HL-60 (cell line): ENCODE data around the gene DNAH17.

Experiments used
- DNase-seq, 2 experiments: peaks; one replicate each; pipeline ENCODE4 v3.0.0-alpha.2; 2010 to 2020; ENCODE audit warnings: low read depth in 1 of 2, low spot score in 1 of 2
- H3K27ac ChIP-seq: fragments of 250-450 bp; sonication (Bioruptor Pico); replicated peaks from 2 replicates; pipeline ENCODE4 v1.5.1; 2020; ENCODE audit warnings: mild to moderate bottlenecking, moderate library complexity
- H3K27me3 ChIP-seq: fragments of 250-450 bp; sonication (Bioruptor Pico); 2 replicates; pipeline ENCODE4 v1.5.1; 2021; ENCODE audit warnings: mild to moderate bottlenecking, moderate library complexity; ENCODE audit not compliant: insufficient read depth, poor library complexity, severe bottlenecking
- H3K4me3 ChIP-seq: replicated peaks from 2 replicates; pipeline ENCODE4 v1.5.1; 2011; ENCODE audit warnings: mild to moderate bottlenecking, control low read depth, low read length; ENCODE audit not compliant: insufficient read depth
- GABPA ChIP-seq: IDR thresholded peaks from 2 replicates; pipeline ENCODE4 v1.6.1; 2012; ENCODE audit warnings: low read depth
- POLR2AphosphoS5 ChIP-seq: IDR thresholded peaks from 2 replicates; pipeline ENCODE4 v1.6.1; 2012; ENCODE audit warnings: low read depth
- REST ChIP-seq: IDR thresholded peaks from 2 replicates; pipeline ENCODE4 v1.6.1; 2012; ENCODE audit warnings: low read depth; ENCODE audit not compliant: insufficient replicate concordance
- SPI1 ChIP-seq: IDR thresholded peaks from 2 replicates; pipeline ENCODE4 v1.6.1; 2012; ENCODE audit warnings: low read depth, mild to moderate bottlenecking, borderline replicate concordance
- TF ChIP-seq, protein P1 (sequence below): IDR thresholded peaks from one replicate; pipeline ENCODE4 v1.5.1; 2011; ENCODE audit warnings: low read length, control low read depth, inconsistent platforms; ENCODE audit not compliant: insufficient read depth

Gene DNAH17

DNA sequence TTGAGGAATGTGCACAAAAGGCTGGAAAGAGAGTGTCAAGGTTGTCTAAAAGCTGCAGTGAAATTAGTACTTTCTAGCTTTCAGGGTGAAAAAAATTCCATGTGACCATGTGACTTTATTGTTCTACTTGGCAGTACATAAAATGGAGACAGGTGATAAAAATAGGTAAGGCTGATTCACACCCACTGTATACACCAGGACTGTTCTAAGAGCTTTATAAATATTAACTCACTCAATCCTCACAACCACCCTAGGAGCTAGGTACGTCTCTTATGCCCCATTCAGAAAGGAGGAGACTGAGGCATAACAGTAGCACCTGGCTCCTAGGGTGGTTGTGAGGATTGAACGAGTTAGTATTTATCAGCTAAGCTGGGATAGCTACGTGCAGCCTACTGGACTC is 28.2 kb upstream of the DNAH17 start:
- Histone ChIP-seq H3K27ac (no peak overlapping the region), H3K27me3 (no peaks in the 10 kb centered on the region), H3K4me3 (no peak overlapping the region)
- no peak for DNase-seq
- TF ChIP-seq GABPA, result no peak
- no peak for TF ChIP-seq POLR2AphosphoS5
- no peak for TF ChIP-seq REST
- TF ChIP-seq, protein P1, sequence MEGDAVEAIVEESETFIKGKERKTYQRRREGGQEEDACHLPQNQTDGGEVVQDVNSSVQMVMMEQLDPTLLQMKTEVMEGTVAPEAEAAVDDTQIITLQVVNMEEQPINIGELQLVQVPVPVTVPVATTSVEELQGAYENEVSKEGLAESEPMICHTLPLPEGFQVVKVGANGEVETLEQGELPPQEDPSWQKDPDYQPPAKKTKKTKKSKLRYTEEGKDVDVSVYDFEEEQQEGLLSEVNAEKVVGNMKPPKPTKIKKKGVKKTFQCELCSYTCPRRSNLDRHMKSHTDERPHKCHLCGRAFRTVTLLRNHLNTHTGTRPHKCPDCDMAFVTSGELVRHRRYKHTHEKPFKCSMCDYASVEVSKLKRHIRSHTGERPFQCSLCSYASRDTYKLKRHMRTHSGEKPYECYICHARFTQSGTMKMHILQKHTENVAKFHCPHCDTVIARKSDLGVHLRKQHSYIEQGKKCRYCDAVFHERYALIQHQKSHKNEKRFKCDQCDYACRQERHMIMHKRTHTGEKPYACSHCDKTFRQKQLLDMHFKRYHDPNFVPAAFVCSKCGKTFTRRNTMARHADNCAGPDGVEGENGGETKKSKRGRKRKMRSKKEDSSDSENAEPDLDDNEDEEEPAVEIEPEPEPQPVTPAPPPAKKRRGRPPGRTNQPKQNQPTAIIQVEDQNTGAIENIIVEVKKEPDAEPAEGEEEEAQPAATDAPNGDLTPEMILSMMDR, result no peak
- no peak for TF ChIP-seq SPI1

- H3K27ac ChIP-seq, result no peak overlapping the region
- no peak for DNase-seq
- H3K4me3 ChIP-seq, result no peak overlapping the region
- no peak for TF ChIP-seq REST
- no peaks in the 10 kb centered on the region for H3K27me3 ChIP-seq
These were observed 25.1 kb upstream of the DNAH17 start for GRCh38 chr17:78602246-78602645.

DNA sequence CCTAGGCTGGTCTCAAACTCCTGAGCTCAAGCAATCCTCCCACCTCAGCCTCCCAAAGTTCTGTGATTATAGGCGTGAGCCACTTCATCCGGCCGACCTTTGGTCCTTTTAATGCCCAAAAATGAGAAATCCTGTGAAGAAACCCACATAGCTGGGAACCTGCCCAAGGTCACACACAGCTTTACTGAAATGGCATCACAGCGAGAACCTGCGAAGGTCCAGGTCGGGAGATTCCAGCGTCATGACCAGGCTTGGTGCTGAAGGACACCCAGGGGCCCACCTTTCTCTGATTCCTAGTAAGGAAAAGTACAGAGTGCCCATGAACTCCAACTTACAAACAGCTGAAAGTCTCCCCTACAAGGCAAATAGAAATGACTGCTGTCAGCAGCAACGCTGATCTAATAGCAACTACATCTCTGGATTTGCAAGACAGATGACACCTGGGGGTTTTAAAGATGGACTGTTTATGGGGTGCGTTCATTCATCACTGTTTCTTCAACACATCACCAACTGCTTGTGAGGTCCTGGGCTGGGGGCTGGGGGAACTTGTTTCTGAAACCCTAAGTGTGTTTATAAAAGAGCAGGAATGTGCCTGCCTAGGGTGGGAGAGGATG is 24.5 kb upstream of the DNAH17 start:
- Histone ChIP-seq H3K27me3 (no peaks in the 10 kb centered on the region), H3K27ac (no peak overlapping the region), H3K4me3 (no peak overlapping the region)
- no peak for TF ChIP-seq GABPA
- TF ChIP-seq REST, result no peak
- TF ChIP-seq SPI1, result no peak
- TF ChIP-seq POLR2AphosphoS5, result no peak
- TF ChIP-seq, protein P1, result no peak
- no peak for DNase-seq
